A549 (cell line): ENCODE measurements around the gene SKAP1. TPM values are rescaled to one million over a fixed set of nuclear protein-coding genes. Genes with fewer than 3 reads are reported as not detected.

Experiments
- ATAC-seq, 2 experiments: fragments of 200-7000 bp in 1 of 2; fragments of >200 bp in 1 of 2; cut with Nextera tagmentation in 1 of 2; cut with Tn5 transposase in 1 of 2; 3 replicates each; pipeline versions ENCODE4 v1.8.0 to v1.9.1; 2018 to 2020; ENCODE audit warnings: mild to moderate bottlenecking in 1 of 2, moderate library complexity in 1 of 2
- CTCF ChIA-PET: fragments of 300-600 bp; sonication (Branson Sonifier 250); formaldehyde crosslinking; extraction: SDS; loops from one replicate; lab custom pipeline; 2021; ENCODE audit warnings: antibody characterized with exemption, inconsistent platforms; lab: Yijun Ruan, JAX
- POLR2A ChIA-PET: fragments of 350-600 bp; formaldehyde crosslinking; extraction: SDS; loops from one replicate; lab custom pipeline; 2021; ENCODE audit warnings: antibody characterized with exemption, inconsistent platforms; lab: Yijun Ruan, JAX
- DNase-seq, 2 experiments: peaks; one replicate each; pipeline versions ENCODE4 v3.0.0 to v3.0.0-alpha.2; 2011 to 2016; ENCODE audit warnings: low read depth in 1 of 2, low spot score in 1 of 2
- FAIRE-seq: peaks from 2 replicates; lab custom pipeline; 2011; peaks lifted over from hg19 to GRCh38; lab: Jason Lieb, UNC
- H3K27ac ChIP-seq, 2 experiments: fragments of >200 bp; sonication (Bioruptor Twin); formaldehyde crosslinking; 3 replicates each; pipeline ENCODE4 v1.5.1; 2016 to 2017
- H3K4me1 ChIP-seq: fragments of >200 bp; sonication (Bioruptor Twin); formaldehyde crosslinking; 3 replicates; pipeline ENCODE4 v1.6.1; 2016
- H3K4me2 ChIP-seq: fragments of >200 bp; sonication (Bioruptor Twin); formaldehyde crosslinking; 3 replicates; pipeline ENCODE4 v1.6.1; 2016
- H3K4me3 ChIP-seq: fragments of >200 bp; sonication (Bioruptor Twin); formaldehyde crosslinking; 3 replicates; pipeline ENCODE4 v1.5.1; 2016
- H3K9me3 ChIP-seq: fragments of >200 bp; sonication (Bioruptor Twin); formaldehyde crosslinking; 3 replicates; pipeline ENCODE4 v1.6.1; 2016
- CHD4 ChIP-seq: fragments of 200-600 bp; sonication (generic); IDR thresholded peaks from 2 replicates; pipeline ENCODE4 v1.6.1; 2016; ENCODE audit warnings: antibody characterized with exemption, mild to moderate bottlenecking, borderline replicate concordance
- FOSL2 ChIP-seq, 2 experiments: fragments of 450-650 bp in 1 of 2; fragments of >200 bp in 1 of 2; sonication (Bioruptor Twin) in 1 of 2; formaldehyde crosslinking; IDR thresholded peaks; 2 replicates each; pipeline versions ENCODE4 v1.5.0 to v1.6.1; 2016 to 2020; ENCODE audit warnings: mild to moderate bottlenecking in 1 of 2, moderate library complexity in 1 of 2
- HDAC2 ChIP-seq: fragments of 200-600 bp; sonication (generic); IDR thresholded peaks from 2 replicates; pipeline ENCODE4 v1.6.1; 2016
- HEYL ChIP-seq: fragments of 250-450 bp; sonication (Bioruptor Pico); IDR thresholded peaks from 2 replicates; pipeline ENCODE4 v1.8.0; 2021; ENCODE audit warnings: mild to moderate bottlenecking, moderate library complexity
- KDM1A ChIP-seq: fragments of 200-600 bp; sonication (generic); IDR thresholded peaks from 2 replicates; pipeline ENCODE4 v1.6.1; 2016; ENCODE audit warnings: low read depth, mild to moderate bottlenecking
- KDM5A ChIP-seq: fragments of 200-600 bp; sonication (generic); IDR thresholded peaks from 2 replicates; pipeline ENCODE4 v1.6.1; 2016; ENCODE audit warnings: antibody characterized with exemption, mild to moderate bottlenecking
- MAZ ChIP-seq: fragments of 150-350 bp; IDR thresholded peaks from 2 replicates; pipeline ENCODE4 v1.6.1; 2014; ENCODE audit warnings: antibody characterized with exemption, low read depth, low read length, borderline replicate concordance
- RFX5 ChIP-seq: fragments of 450-650 bp; IDR thresholded peaks from 2 replicates; pipeline ENCODE4 v1.7.1; 2014; ENCODE audit warnings: antibody characterized with exemption, mild to moderate bottlenecking, moderate library complexity
- ZC3H11A ChIP-seq: fragments of 450-650 bp; IDR thresholded peaks from 2 replicates; pipeline ENCODE4 v1.6.1; 2014; ENCODE audit warnings: antibody characterized with exemption, mild to moderate bottlenecking
- ZNF302 ChIP-seq: fragments of 250-450 bp; sonication (Bioruptor Pico); IDR thresholded peaks from 2 replicates; pipeline ENCODE4 v1.9.0; 2021; ENCODE audit warnings: inconsistent platforms, mild to moderate bottlenecking, moderate library complexity
- WGBS: methylation state at CpG from one replicate; pipeline ENCODE4 v1.1.6; 2017; ENCODE audit errors: missing lambda C conversion rate; 5-methylcytosine and 5-hydroxymethylcytosine counted together
- polyA plus RNA-seq, 4 experiments: library from polyadenylated mRNA; depleted of rRNA in 3 of 4; stranded (reverse); fragments of >200 nt; fragmentation: RNase III in 1 of 4; extraction: RNeasy Plus Mini Kit Qiagen cat#74134 plus additional on column Dnase treatment in 1 of 4; gene quantifications; 2 replicates in 3 of 4; 3 replicates in 1 of 4; pipeline ENCODE4 v1.2.3, GENCODE V29; 2011 to 2017
- TF ChIP-seq, protein P1 (sequence below): fragments of 150-350 bp; IDR thresholded peaks from 2 replicates; pipeline ENCODE4 v1.6.1; 2014; ENCODE audit warnings: low read depth, mild to moderate bottlenecking, low read length
- TF ChIP-seq, protein P2 (sequence below): fragments of 450-650 bp; IDR thresholded peaks from 2 replicates; pipeline ENCODE4 v1.6.1; 2014; ENCODE audit warnings: antibody characterized with exemption
- TF ChIP-seq, protein P3 (sequence below): fragments of 250-450 bp; sonication (Bioruptor Pico); IDR thresholded peaks from 2 replicates; pipeline ENCODE4 v1.5.0; 2021; ENCODE audit warnings: mild to moderate bottlenecking, moderate library complexity, borderline replicate concordance
- TF ChIP-seq, protein P4 (sequence below): fragments of 250-450 bp; sonication (Bioruptor Pico); IDR thresholded peaks from 2 replicates; pipeline ENCODE4 v1.5.0; 2020; ENCODE audit warnings: low read depth, mild to moderate bottlenecking, moderate library complexity
- TF ChIP-seq, protein P5 (sequence below): fragments of >200 bp; sonication (Bioruptor Twin); formaldehyde crosslinking; IDR thresholded peaks from 3 replicates; pipeline ENCODE4 v1.6.1; 2016
- TF ChIP-seq, protein P6 (sequence below): fragments of >200 bp; sonication (Bioruptor Twin); formaldehyde crosslinking; IDR thresholded peaks from 3 replicates; pipeline ENCODE4 v1.5.1; 2016

SKAP1 gene
- polyA plus RNA-seq, 2 of the 4 experiments (the other 2 are of a cell fraction): 0.14 to 0.78 TPM

DNA sequence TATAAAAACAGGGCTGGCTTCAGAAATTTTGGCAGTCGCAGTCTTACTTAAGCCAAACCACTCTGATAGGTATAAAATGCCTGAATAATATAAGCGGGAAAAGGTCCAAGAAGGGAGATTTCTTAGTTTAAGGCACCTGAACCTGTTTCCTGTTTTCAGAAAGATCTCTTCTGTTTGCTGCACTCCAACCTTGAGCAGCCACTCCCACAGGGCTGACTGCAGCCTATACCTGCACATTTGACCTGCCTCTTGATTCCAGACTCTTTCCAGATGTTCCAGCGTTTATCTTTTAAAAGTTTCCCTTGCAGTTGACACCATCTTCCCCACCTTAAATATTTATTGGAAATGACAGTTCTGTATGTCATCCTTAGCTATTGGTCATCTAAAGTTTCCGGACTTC lies 132.2 kb downstream of the SKAP1 start:
- H3K4me1 ChIP-seq: peaks cover 22% of the 10 kb centered on the region
- CTCF ChIA-PET: interaction anchor here (0.5 to 4.3 kb wide), 6 partner anchors 10 to 586 kb away, joined by 3 to 19 read pairs (median 4); no protein-coding TSS in a partner anchor
- TF ChIP-seq, protein P1, sequence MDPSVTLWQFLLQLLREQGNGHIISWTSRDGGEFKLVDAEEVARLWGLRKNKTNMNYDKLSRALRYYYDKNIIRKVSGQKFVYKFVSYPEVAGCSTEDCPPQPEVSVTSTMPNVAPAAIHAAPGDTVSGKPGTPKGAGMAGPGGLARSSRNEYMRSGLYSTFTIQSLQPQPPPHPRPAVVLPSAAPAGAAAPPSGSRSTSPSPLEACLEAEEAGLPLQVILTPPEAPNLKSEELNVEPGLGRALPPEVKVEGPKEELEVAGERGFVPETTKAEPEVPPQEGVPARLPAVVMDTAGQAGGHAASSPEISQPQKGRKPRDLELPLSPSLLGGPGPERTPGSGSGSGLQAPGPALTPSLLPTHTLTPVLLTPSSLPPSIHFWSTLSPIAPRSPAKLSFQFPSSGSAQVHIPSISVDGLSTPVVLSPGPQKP: no peak
- TF ChIP-seq, protein P2, sequence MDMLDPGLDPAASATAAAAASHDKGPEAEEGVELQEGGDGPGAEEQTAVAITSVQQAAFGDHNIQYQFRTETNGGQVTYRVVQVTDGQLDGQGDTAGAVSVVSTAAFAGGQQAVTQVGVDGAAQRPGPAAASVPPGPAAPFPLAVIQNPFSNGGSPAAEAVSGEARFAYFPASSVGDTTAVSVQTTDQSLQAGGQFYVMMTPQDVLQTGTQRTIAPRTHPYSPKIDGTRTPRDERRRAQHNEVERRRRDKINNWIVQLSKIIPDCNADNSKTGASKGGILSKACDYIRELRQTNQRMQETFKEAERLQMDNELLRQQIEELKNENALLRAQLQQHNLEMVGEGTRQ: no peak
- ATAC-seq (no peak), DNase-seq (no peak), FAIRE-seq (no peak)
- POLR2A ChIA-PET: no interaction called here
- no peak overlapping the region for H3K4me2 ChIP-seq
- H3K27ac ChIP-seq: no peak overlapping the region
- no peaks in the 10 kb centered on the region for H3K9me3 ChIP-seq
- WGBS: 80% methylated on average over 4 of the region's 4 CpGs
- H3K4me3 ChIP-seq: no peak overlapping the region

DNA sequence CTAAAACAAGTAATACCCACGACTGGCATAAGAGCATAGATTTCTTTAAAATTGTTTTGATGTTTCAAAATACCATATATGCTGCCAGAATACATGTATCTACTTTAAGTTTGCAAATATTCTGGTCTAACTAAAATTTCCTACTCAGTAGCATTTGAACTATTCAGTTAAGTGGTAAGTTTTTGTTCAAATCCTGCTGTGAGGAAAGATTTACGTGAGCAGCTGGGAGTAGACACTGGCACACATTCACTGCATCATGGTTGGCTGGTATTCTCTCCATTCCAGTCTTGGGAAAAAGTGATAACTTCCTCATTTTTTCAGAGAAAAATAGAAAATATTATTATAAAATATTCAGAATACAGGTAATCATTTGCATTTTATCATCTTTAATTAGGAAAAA lies 133.6 kb downstream of the SKAP1 start:
- CTCF ChIA-PET: interaction anchor here (0.7 to 4.3 kb wide), 4 partner anchors 11 to 340 kb away, joined by 3 to 19 read pairs (median 4); no protein-coding TSS in a partner anchor
- Histone ChIP-seq H3K27ac (no peak overlapping the region), H3K4me3 (no peak overlapping the region), H3K9me3 (no peaks in the 10 kb centered on the region), H3K4me1 (peaks cover 22% of the 10 kb centered on the region), H3K4me2 (0 out of 3 replicates have a peak overlapping the region, but pooled peaks have one; percentile 5)
- DNase-seq (no peak), FAIRE-seq (peak; percentile 72), ATAC-seq (no peak)
- 89% methylated on average over 2 of the region's 2 CpGs for WGBS
- no peak for TF ChIP-seq ZNF302 (CRISPR knock-in tag)
- TF ChIP-seq MAZ: no peak
- TF ChIP-seq, protein P3, sequence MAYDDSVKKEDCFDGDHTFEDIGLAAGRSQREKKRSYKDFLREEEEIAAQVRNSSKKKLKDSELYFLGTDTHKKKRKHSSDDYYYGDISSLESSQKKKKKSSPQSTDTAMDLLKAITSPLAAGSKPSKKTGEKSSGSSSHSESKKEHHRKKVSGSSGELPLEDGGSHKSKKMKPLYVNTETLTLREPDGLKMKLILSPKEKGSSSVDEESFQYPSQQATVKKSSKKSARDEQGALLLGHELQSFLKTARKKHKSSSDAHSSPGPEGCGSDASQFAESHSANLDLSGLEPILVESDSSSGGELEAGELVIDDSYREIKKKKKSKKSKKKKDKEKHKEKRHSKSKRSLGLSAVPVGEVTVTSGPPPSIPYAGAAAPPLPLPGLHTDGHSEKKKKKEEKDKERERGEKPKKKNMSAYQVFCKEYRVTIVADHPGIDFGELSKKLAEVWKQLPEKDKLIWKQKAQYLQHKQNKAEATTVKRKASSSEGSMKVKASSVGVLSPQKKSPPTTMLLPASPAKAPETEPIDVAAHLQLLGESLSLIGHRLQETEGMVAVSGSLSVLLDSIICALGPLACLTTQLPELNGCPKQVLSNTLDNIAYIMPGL: no peak
- TF ChIP-seq KDM1A: no peak
- no peak for TF ChIP-seq HDAC2
- POLR2A ChIA-PET: no interaction called here

DNA sequence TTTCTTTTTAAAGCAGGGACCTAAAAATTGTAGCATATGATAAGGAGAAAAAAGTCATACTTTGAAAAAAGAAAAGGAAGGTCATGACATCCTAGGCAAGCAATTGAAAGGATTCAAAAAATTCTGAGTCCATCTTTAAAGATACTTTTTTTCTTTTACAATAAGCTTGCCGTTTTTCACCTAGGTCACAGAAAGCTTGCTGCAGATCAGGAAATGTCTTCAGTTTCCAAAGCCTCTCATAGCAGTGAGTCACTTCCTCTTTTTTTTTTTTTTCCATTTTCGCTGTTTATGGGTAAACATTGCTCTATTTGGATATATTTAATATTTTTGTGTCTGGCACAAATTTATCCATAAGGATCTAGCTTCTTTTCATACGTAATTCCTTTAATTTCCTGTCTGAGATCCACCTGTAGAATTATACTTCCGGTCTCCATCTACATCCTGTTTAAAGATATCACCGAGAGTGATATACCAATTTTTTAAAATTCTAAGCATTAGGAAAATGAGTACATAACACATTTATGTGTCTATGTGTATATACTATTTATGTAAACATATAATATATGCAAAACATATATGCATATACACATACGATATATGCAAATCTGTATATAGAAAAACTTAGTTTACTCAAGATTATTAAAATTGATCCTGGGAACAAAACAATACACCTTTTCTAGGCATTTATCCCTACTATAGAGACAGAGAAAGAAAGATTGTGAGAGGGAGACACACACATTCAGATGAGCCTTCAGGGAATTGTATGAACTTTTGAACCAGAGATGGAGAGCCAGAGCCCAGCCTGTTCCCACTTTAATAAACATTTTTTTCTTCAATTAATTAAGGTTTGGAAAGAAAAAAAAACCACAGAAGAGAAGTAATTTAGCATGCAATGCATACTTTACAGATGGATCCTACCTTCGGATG lies 134.4 kb downstream of the SKAP1 start:
- ChIA-PET POLR2A (interaction anchor here (1.7 kb wide), 1 partner anchor 31 kb away, joined by 4 read pairs; no protein-coding TSS in a partner anchor), CTCF (interaction anchor here (0.6 to 4.3 kb wide), 10 partner anchors 12 to 428 kb away, joined by 3 to 20 read pairs (median 4); no protein-coding TSS in a partner anchor)
- TF ChIP-seq FOSL2 (IDR thresholded peaks at IDR 0.05) (no peak), FOSL2 (CRISPR knock-in tag; IDR thresholded peaks at IDR 0.05) (peak; percentile 62), HEYL (CRISPR knock-in tag) (no peak)
- Histone ChIP-seq H3K4me2 (peak overlapping the region; percentile 57), H3K9me3 (no peaks in the 10 kb centered on the region), H3K4me3 (no peak overlapping the region), H3K27ac (peak overlapping the region; percentile 8 to 34; a peak in 5 of 6 replicates), H3K4me1 (peaks cover 23% of the 10 kb centered on the region)
- DNase-seq (peak in 1 of 2 experiments; percentile 35), FAIRE-seq (no peak), ATAC-seq (peak in 1 of 2 experiments; percentile 45; a peak in 1 of 6 replicates)
- WGBS: 47% methylated on average over 7 of the region's 7 CpGs

DNA sequence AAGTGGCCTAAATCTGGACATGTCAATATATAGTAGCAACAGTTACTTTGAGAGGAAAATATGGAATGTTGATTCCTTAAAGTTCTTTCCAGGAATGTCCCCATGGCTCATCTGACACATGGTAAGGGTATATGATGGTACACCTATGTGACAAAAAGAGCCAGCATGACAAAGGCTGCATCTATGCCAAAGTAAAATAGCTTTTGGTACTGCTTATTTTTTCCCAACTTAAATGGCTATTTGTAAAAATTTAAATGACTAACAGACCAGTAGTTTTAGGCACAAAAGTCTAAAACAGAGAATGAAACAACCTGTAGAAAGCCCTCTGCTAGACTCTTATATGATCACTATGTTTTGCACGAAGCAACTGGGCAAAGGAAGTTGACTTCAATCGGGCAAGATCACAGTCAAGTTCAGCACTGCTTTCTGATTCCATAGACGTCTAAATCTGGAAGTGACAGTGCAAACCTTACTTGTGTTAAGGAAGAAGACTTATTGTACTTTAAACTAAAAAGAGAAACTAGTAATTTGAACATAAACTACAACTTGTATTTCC lies 135.1 kb downstream of the SKAP1 start:
- peak overlapping the region; percentile 8 to 34; a peak in 5 of 6 replicates for H3K27ac ChIP-seq
- peak overlapping the region; percentile 57 for H3K4me2 ChIP-seq
- ChIA-PET CTCF (interaction anchor here (0.6 to 3.1 kb wide), 7 partner anchors 13 to 429 kb away, joined by 3 to 20 read pairs (median 5); partner anchors contain the start of gene HOXB5), POLR2A (interaction anchor here (1.7 kb wide), 1 partner anchor 30 kb away, joined by 4 read pairs; no protein-coding TSS in a partner anchor)
- peak in 1 of 2 experiments; percentile 14 for DNase-seq
- ATAC-seq: peak; percentile 13 to 44; a peak in 3 of 6 replicates
- H3K9me3 ChIP-seq: no peaks in the 10 kb centered on the region
- WGBS: 23% methylated on average over 3 of the region's 3 CpGs
- H3K4me3 ChIP-seq: no peak overlapping the region
- FAIRE-seq: peak; percentile 88
- H3K4me1 ChIP-seq: peaks cover 30% of the 10 kb centered on the region
- TF ChIP-seq RFX5: no peak
- TF ChIP-seq ZC3H11A: no peak
- no peak for TF ChIP-seq KDM5A
- TF ChIP-seq, protein P4, sequence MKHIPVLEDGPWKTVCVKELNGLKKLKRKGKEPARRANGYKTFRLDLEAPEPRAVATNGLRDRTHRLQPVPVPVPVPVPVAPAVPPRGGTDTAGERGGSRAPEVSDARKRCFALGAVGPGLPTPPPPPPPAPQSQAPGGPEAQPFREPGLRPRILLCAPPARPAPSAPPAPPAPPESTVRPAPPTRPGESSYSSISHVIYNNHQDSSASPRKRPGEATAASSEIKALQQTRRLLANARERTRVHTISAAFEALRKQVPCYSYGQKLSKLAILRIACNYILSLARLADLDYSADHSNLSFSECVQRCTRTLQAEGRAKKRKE (CRISPR knock-in tag): no peak
- TF ChIP-seq, protein P5, sequence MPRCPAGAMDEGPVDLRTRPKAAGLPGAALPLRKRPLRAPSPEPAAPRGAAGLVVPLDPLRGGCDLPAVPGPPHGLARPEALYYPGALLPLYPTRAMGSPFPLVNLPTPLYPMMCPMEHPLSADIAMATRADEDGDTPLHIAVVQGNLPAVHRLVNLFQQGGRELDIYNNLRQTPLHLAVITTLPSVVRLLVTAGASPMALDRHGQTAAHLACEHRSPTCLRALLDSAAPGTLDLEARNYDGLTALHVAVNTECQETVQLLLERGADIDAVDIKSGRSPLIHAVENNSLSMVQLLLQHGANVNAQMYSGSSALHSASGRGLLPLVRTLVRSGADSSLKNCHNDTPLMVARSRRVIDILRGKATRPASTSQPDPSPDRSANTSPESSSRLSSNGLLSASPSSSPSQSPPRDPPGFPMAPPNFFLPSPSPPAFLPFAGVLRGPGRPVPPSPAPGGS: no peak
- no peak for TF ChIP-seq HDAC2
- TF ChIP-seq, protein P6, sequence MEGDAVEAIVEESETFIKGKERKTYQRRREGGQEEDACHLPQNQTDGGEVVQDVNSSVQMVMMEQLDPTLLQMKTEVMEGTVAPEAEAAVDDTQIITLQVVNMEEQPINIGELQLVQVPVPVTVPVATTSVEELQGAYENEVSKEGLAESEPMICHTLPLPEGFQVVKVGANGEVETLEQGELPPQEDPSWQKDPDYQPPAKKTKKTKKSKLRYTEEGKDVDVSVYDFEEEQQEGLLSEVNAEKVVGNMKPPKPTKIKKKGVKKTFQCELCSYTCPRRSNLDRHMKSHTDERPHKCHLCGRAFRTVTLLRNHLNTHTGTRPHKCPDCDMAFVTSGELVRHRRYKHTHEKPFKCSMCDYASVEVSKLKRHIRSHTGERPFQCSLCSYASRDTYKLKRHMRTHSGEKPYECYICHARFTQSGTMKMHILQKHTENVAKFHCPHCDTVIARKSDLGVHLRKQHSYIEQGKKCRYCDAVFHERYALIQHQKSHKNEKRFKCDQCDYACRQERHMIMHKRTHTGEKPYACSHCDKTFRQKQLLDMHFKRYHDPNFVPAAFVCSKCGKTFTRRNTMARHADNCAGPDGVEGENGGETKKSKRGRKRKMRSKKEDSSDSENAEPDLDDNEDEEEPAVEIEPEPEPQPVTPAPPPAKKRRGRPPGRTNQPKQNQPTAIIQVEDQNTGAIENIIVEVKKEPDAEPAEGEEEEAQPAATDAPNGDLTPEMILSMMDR: no peak; the same call in 2 of the 3 replicates
- no peak for TF ChIP-seq CHD4
